Measurements from ENCODE around the gene KRTAP5-6.
"Not testable (repeated sequence)": the region's sequence is repeated elsewhere in the genome, so short reads cannot be mapped to it uniquely, and the experiment has no call there.

The KRTAP5-6 gene

GRCh38 chr11:1696608-1697570, at the start of gene KRTAP5-6:
Gene KRTAP5-6 (plus strand): TSS chr11:1697195. CDS start chr11:1697246, 51 bp downstream.
- DNase-seq, result no peak

DNA sequence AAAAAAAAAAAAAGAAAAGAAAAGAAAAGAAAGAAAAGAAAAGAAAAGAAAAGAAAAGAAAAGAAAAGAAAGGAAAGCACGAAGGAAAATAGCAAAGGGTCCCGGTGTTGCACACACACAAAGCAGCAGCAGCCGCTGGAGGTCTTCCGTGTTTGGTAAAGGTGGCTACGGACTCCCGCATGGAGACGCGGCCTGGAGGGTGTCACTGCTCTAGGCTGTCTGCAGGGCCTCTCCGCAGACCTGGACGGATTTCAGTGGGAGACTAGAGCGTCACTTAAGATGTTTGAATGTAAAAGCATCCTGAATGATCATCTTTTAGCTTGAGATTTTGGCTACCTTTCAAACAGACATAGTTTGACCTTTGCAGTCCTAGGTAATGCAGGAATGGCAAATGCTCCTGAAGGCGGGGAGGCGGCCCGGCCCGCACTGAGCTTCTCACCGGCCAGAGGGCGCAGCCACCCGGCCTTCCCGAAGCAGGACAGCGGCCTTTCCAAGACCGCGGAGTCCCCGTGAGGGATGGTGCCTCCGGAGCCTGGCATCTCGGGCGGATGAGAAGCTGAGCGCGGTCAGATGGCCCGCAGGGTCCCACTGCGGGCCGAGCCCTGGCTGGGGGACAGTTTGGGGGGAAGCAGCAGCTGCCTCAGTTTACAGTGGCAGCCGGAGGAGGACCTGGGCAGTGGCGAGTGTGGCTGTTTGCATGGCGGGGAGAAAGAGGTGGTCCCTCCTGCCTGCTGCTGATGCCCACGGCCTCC, 48.9 kb upstream of the KRTAP5-6 start:
- DNase-seq, result no peak

- DNase-seq, result no peak
These were observed 48.2 kb upstream of the KRTAP5-6 start for GRCh38 chr11:1648653-1649420.

GRCh38 chr11:1650034-1650917, 46.7 kb upstream of the KRTAP5-6 start:
- DNase-seq, result no peak

DNA sequence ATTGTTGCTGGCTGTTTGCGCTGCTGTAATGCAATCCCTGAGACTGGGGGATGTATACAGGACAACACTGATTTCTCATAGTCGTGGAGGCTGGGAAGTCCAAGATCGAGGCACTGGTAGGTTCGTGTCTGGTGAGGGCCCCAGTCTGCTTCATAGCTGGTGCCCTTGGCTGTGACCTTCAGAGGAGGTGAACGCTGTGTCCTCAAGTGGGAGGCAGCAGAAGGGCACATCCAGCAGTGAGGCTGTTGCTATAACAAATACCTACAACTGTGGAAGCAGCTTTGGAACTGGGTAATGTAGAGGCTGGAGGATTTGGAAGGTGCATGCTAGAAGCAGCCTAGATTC, 46.1 kb upstream of the KRTAP5-6 start:
- DNase-seq, result no peak

DNA sequence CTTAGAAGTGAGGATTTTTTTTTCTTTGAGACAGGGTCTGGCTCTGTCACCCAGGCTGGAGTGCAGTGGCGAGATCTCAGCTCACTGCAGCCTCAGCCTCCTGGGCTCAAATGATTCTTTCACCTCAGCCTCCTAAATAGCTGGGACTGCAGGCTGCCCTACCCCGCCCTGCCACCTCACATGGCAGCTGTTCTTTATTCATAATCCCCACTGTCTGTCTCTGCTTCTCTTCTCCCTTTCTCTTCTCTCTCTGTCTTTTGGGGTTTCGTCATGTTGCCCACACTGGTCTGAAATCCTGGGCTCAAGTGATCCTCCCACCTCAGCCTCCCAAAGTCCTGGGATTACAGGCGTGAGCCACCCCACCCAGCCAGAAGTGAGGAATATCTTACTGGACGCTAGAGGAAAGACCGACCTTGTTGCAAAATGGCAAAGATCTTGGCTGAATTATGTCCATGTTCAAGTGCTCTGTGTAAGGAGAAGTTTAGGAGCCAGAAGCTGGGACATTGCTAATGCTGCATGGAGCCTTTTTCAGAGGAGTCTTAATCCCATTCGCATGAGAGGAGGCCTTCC, 45.5 kb upstream of the KRTAP5-6 start:
- DNase-seq, result no peak

DNA sequence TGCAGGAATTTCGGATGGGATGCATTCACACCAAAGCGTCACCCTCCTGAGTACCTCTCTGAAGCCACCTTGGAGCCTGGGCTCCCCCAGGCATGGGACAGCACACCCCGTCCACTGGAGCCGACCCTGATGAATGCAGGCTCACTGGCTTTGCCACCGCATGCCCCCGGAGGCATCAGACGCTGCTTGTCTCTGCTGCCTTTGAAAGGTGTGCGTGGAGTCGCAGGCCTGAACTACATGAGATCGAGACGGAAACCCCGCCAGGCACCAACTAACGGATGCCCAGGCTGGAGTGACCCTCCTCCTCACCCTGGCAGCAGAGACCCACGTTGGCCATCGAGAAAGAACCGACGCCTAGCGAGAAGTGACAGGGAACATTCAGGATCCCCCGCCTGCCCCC, 45.0 kb upstream of the KRTAP5-6 start:
- DNase-seq, result no peak

GRCh38 chr11:1652442-1652770, 44.6 kb upstream of the KRTAP5-6 start:
- DNase-seq, result no peak

- DNase-seq, result peak; percentile 56
These were observed 44.0 kb upstream of the KRTAP5-6 start for GRCh38 chr11:1652771-1653540.

DNA sequence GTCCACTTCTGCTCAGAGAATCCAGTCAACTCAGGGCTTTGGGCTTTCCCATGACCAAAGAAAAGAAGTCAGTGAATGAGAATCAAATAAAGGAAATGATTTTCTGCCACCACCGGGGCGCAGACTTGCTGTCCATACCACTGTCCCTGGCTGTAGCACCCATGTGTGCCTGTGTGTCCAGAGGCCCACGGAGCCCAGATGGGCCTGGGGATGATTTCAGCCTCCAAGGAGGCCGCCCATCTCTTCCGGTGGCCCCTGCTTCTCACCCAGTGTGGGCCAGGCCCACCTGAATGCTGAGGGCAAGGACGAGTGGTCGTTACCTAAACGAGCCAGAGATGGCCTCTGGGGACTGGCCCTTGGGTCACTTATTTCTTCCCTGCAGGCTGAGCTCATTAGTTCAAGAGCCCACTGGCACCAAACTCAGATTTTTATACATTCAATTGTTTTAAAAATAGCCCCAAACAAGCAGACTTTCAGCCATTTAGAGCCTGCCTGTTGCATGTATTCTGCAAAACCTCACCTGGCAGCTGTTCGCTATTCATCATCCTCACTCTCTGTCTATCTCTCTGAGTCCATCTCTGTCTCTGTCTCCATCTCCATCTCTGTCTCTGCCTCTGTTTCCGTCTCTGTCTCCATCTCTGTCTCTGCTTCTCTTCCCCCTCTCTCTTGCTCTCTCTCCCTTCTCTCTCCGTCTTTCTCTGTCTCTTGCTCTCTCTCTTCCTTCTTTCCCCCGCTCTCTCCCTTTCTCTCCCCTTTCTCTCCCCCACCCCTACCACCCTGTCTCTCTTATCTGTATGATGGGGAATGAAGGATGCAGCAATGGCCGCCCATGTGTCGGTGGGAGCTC, 43.2 kb upstream of the KRTAP5-6 start:
- no peak for DNase-seq

DNA sequence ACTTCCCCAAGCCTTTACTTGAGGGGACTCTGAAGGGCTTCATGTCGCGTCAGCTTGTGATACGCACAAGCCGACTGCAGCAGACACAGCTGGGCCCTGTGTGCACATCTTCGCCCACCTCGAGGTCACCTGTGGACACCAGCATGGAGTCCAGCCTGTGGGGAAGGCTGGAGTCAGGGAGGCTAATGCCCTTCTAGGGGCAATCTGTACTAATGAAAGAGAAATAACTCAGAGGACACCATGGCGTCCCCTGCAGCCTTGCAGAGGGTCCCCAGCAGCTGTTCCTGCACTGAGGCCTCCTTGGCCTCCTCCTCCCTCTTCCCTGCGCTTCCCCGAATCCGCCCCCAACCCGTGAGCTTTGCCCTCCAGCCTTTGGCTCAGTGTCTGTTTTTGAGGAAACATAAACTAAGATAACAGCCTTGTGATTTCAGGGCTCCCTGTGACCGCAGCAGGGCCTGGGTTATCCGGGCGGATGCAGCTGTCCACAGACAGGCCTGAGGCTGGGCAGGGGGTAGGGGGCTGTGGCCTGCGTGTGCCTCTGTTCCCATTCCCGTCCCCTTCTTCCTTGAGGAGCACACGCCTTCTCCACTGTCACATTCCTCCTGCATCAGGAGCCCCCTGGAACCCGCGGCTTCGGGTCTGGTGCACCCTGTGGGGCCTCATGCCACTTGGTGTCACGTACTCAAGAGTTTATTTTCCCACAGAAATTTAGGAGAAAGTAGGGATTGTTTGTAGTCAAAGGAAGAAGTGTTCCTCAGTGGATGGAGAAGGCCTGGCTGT, 42.4 kb upstream of the KRTAP5-6 start:
- no peak for DNase-seq

DNA sequence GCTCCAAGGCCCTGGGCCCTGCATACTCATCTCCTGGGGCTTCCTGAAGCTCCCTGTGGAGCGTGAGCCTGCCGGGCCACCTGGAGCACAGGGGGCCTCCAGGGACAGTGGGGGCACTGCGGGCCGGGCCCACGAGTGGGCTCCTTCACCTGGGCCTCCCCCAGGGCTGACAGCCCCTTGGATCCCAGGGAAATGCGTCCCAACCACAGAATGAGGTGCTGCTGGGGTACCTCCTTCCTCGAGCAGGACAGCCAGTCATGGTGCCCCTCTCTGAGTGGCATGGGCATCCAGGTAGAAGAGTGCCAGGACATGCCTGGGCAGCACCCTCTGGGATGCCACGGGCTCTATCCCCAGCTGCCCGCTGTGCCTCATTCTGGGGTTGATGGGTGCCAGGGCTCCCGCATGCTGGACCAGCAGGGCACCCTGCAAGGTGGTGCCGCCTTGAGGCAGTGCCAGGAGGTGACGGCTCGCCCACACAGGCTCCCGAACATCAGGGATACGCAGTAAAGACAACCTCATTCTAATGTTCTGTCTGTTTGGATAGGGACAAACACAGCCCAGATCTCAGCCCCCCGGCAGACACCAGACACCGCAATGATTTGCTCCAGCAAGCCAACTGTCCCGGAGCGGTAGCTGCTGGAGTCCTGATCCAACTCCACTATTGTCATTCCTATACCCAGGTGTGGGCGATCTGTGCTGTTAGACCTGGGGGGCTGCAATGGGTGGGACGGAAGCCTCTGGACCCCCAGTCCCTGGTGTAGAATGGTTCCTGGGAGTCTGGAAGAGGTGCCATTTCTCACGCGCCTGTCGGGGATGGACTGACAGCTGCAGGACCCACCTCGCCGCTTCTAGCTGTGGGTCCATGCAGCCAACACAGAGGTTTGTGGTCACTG, 41.6 kb upstream of the KRTAP5-6 start:
- DNase-seq, result peak; percentile 20

DNA sequence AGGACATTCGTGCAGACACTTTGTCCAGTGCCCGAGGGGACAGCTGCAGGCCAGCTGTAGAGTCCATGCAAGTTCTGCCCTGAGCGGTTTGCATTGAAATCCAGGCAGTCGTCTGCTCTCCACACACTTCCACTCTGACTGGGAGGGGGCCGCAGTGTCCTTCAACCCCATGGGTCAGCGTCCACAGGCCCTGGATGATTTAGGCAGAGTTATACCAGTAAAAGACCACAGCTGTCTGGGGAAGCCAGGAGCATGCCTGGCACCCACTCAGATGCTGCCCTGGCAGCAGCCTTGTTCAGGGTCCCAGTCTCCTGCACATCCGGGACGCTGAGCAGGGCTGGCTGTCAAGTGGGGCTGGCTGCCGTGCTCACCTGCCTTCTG, 40.9 kb upstream of the KRTAP5-6 start:
- DNase-seq, result no peak

DNA sequence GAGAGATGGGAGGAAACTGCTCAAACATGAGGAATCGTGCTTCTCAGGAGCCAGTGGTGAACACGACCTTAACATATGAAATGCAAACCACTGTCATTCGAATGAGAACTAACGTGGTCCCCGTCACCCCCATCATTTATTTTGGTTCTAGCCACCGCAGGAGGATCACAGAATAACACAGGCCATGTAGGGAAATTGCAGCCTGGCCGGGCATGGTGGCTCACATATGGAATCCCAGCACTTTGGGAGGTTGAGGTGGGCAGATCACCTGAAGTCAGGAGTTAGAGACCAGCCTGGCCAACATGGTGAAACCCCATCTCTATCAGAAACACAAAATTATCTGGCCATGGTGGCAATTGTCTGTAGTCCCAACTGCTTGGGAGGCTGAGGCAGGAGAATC, 40.3 kb upstream of the KRTAP5-6 start:
- no peak for DNase-seq

- no peak for DNase-seq
These were observed 37.5 kb upstream of the KRTAP5-6 start for GRCh38 chr11:1659506-1659905.

GRCh38 chr11:1660111-1660867, 36.7 kb upstream of the KRTAP5-6 start:
- DNase-seq, result no peak

GRCh38 chr11:1661454-1662269, 35.3 kb upstream of the KRTAP5-6 start:
- not testable (repeated sequence) for DNase-seq

Data from COR-L47 (cell line).